Measurements from ENCODE around the gene PSME2.
A peak's percentile ranks its signal among the peaks of the same experiment; 100 is the strongest.

Gene PSME2, protein sequence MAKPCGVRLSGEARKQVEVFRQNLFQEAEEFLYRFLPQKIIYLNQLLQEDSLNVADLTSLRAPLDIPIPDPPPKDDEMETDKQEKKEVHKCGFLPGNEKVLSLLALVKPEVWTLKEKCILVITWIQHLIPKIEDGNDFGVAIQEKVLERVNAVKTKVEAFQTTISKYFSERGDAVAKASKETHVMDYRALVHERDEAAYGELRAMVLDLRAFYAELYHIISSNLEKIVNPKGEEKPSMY

DNA sequence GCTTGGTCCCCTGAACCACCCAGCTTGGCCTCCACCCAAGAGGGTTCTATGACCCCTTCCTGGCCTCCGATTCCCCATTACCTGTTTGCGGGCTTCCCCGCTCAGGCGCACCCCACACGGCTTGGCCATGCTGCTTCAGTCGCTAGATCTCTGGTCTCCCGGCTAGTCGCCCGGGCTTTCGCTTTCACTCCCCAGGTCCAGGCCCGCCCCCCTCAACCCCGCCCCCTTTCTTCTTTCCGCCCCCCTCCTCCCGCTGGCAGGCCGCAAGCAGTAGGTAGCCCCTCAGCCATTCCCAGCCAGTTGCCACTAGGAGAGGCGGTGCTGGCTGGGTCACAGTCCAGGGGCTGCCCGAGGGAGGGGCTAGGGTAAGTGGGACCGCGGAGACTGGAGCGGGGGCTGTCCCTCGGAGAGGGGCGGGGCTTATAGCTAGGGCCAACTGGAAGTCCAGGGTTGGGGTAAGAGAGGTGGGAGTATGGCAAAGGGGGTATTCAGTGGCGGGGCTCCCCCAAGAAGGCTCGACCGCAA, at the start of gene PSME2:
TSS of gene PSME2 (minus strand) at position 158 of the 525 bp plus-strand sequence. CDS start at position 129, 29 bp downstream.
- TF ChIP-seq, protein P1, sequence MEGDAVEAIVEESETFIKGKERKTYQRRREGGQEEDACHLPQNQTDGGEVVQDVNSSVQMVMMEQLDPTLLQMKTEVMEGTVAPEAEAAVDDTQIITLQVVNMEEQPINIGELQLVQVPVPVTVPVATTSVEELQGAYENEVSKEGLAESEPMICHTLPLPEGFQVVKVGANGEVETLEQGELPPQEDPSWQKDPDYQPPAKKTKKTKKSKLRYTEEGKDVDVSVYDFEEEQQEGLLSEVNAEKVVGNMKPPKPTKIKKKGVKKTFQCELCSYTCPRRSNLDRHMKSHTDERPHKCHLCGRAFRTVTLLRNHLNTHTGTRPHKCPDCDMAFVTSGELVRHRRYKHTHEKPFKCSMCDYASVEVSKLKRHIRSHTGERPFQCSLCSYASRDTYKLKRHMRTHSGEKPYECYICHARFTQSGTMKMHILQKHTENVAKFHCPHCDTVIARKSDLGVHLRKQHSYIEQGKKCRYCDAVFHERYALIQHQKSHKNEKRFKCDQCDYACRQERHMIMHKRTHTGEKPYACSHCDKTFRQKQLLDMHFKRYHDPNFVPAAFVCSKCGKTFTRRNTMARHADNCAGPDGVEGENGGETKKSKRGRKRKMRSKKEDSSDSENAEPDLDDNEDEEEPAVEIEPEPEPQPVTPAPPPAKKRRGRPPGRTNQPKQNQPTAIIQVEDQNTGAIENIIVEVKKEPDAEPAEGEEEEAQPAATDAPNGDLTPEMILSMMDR (conservative IDR thresholded peaks at IDR 0.05; ENCODE audit: low read length): no peak; the same call in 1 of the 2 replicates
- DNase-seq (ENCODE audit: low read depth): peak; percentile 94
- H3K4me3 ChIP-seq (ENCODE audit: low read length): peak within 1 kb of the TSS; percentile 97

DNA sequence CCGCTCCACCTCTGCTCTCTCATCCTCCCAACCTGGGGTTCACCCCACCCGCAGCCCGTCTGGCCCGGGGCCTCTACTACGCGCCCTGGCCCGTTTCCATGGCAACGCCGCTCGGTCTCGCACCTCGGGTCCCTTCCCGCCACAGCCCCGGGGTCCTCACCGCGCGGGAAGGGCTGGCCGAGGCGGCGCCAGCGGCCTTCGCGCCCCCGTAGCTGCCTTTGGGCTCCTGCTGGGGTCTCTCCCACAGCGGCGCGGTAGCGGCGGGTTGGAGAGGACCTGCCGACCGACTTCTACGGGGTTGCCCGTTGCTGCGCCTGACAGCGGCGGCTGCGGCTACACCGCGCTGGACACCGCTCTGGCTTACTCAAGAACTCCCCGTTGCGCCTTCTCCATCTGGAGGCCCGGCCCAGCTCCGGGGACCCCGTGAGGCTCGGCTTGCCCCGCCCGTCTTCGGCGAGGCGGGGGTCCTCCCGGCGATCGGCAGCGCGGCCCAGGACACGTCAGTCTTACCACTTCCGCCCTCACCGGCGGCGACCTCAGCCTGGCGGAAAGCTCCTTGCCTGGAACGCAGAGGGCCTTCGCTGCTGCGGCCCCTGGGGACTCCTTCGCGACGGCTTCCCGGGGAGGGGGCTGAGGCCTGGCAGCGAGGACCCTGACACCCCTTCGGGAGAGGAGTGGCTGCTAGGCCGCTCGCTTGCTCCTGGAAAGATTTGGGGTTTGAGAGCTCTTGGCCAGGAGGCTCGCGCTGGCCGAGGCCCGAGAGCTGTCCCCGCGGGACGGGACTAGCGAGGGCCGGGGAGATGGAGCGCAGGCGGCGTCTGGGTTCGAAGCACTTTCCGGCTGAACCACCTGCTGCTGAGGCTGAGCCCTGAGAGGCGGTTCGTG, 49.0 kb upstream of the PSME2 start, which contains the start of gene TM9SF1:
TSS of gene TM9SF1 (minus strand) at position 256 of the 885 bp plus-strand sequence. CDS start 422 bp downstream, outside the sequence.
- peak; percentile 89 for DNase-seq (ENCODE audit: low read depth)
- H3K4me3 ChIP-seq (ENCODE audit: low read length): peak within 1 kb of the TSS; percentile 93
- TF ChIP-seq, protein P1 (conservative IDR thresholded peaks at IDR 0.05; ENCODE audit: low read length): no peak

DNA sequence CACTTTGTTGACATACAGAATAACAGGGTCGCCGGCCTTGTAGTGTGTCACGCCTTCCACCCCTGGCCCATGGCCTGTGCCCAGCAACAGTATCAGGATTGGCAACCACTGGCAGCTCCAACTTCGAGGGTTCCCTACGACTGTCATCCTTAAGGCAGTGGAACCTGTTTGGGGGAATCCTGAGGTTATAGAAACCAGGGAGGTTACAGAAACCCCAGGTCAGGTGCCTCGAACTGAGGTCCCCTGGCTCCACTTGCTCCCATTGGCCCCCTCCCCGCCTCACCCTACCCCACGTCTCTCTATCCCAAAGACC, 48.4 kb upstream of the PSME2 start:
- TF ChIP-seq, protein P1 (conservative IDR thresholded peaks at IDR 0.05; ENCODE audit: low read length): no peak
- no peak for DNase-seq (ENCODE audit: low read depth)
- H3K4me3 ChIP-seq (ENCODE audit: low read length): peak overlapping the region; percentile 93

DNA sequence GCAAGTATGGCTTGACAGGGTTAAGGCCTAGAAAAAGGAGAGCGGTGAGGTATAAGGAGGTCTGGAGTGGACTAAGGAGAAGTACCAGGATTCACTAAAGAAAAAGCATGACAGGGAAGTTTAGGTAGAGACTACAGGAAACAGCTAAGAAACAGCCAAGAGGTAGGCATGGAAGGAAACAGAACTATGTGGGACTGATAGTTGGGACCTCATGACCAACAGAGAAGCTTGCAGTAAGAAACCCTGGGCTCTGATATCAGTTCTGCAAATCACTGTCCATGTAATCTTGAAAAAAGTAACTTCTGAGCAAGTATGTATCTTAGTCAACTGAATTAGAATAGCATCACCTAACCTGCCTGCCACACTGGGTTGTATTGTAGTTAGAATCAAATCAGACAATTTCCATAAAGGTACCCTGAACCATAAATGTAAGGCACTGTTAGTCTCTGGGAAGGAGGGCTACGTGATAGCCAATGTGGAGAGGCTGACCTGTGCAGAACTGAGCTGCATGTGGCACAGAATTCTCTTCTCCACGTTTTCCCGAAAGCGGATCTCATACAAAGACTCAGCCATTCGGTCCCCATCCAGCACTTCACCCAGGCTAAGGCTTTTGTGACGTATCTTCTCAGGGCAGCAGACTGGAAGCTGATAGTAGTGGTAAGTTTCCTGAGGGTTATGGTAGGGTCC, 47.9 kb upstream of the PSME2 start:
- peak overlapping the region; percentile 93 for H3K4me3 ChIP-seq (ENCODE audit: low read length)
- no peak for DNase-seq (ENCODE audit: low read depth)
- TF ChIP-seq, protein P1 (conservative IDR thresholded peaks at IDR 0.05; ENCODE audit: low read length): no peak

DNA sequence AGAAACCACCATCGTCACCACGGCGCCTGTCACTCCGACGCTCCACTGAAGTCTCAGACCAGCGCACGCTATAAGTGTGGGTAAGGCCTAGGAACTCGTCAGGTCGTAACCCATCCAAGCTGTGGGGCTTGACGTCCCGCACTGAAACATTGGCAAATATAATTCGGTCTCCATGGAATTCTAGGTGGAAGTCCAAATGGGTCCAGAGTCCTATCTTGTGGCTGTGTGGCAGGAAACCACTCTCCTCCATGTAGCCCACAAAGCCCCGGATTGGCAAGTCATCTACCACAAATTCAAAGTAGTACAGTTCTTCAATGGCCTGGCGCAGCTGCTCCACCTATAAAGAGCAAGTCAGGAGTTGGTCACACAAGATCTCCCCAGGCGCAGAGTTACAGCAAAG, 46.5 kb upstream of the PSME2 start:
- no peak for DNase-seq (ENCODE audit: low read depth)
- TF ChIP-seq, protein P1 (conservative IDR thresholded peaks at IDR 0.05; ENCODE audit: low read length): no peak
- H3K4me3 ChIP-seq (ENCODE audit: low read length): no peak overlapping the region

DNA sequence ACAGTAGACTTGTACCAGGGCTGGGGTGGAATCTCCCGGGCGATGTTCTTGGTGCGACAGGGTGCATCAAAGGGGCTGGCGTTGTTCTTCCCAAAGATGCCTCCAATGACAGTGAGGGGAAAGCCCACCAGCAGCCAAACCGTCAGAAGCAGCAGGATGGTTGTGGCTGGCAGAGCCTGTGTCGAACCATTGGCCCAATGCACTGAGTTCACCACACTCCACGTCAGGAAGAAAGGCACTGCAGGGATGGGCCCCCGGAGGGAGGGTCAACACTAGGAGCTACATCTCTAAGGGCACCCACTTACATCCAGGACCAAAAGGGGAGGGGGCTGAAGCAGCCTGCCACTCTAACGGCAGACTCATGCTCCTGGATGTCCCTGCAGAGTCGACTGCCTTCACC, 44.0 kb upstream of the PSME2 start:
- TF ChIP-seq, protein P1 (conservative IDR thresholded peaks at IDR 0.05; ENCODE audit: low read length): no peak
- H3K4me3 ChIP-seq (ENCODE audit: low read length): no peak overlapping the region

More for the DNA sequence above, 44.0 kb upstream of the PSME2 start:
- no peak for DNase-seq (ENCODE audit: low read depth)

All from AG10803 (cell line).